DMS 273 treated with DMSO at 0.1 percent for 48 hours (cell line): ENCODE measurements around the gene PNPT1.

ENCODE experiments used
- DNase-seq: peaks from one replicate; lab custom pipeline; 2025; lab: John Stamatoyannopoulos, UW

The PNPT1 gene

GRCh38 chr2:55668956-55669355 is 24.7 kb downstream of the PNPT1 start:
- DNase-seq = no peak

- no peak for DNase-seq
Measured at GRCh38 chr2:55653255-55653654, 40.4 kb downstream of the PNPT1 start.

GRCh38 chr2:55649211-55649610 is 44.4 kb downstream of the PNPT1 start:
- DNase-seq = no peak

- DNase-seq = no peak
Measured at GRCh38 chr2:55636831-55637230, 56.8 kb downstream of the PNPT1 start.

- DNase-seq = no peak
Measured at GRCh38 chr2:55628931-55629330, 64.7 kb downstream of the PNPT1 start.

GRCh38 chr2:55627915-55628314 is 65.7 kb downstream of the PNPT1 start:
- DNase-seq = no peak

GRCh38 chr2:55621802-55622201 is 71.8 kb downstream of the PNPT1 start:
- DNase-seq = no peak

GRCh38 chr2:55620123-55620779 is 73.4 kb downstream of the PNPT1 start:
- DNase-seq = peak; percentile 13

GRCh38 chr2:55618275-55619055 is 75.2 kb downstream of the PNPT1 start:
- DNase-seq = peak; percentile 28

- DNase-seq = no peak
Measured at GRCh38 chr2:55618025-55618274, 75.7 kb downstream of the PNPT1 start.

- peak; percentile 98 for DNase-seq
Measured at GRCh38 chr2:55617175-55618024, 76.2 kb downstream of the PNPT1 start, which contains the start of gene PPP4R3B. TSS of gene PPP4R3B (minus strand) at chr2:55617622. CDS start at chr2:55617285, 337 bp downstream.

GRCh38 chr2:55616551-55617174 is 77.0 kb downstream of the PNPT1 start:
- DNase-seq = peak; percentile 67

- no peak for DNase-seq
Measured at GRCh38 chr2:55611997-55612396, 81.6 kb downstream of the PNPT1 start.

GRCh38 chr2:55610954-55611743 is 82.5 kb downstream of the PNPT1 start:
- no peak for DNase-seq

- no peak for DNase-seq
Measured at GRCh38 chr2:55609938-55610578, 83.6 kb downstream of the PNPT1 start.

- no peak for DNase-seq
Measured at GRCh38 chr2:55609193-55609794, 84.3 kb downstream of the PNPT1 start.

GRCh38 chr2:55607717-55608116 is 85.9 kb downstream of the PNPT1 start:
- DNase-seq = no peak

GRCh38 chr2:55604027-55604565 is 89.5 kb downstream of the PNPT1 start:
- DNase-seq = no peak

- no peak for DNase-seq
Measured at GRCh38 chr2:55601849-55602248, 91.8 kb downstream of the PNPT1 start.

- DNase-seq = no peak
Measured at GRCh38 chr2:55598056-55598795, 95.4 kb downstream of the PNPT1 start.
